ENCODE measurements around the gene CDIPT. TPM values are rescaled to one million over a fixed set of nuclear protein-coding genes. Genes with fewer than 3 reads are reported as not detected.

Gene CDIPT
- total and polyA plus RNA-seq, 2 of the 13 experiments (the other 11 are each of a cell fraction or from before 2014, with no cell fraction given) = 54.9 to 97.5 TPM

DNA sequence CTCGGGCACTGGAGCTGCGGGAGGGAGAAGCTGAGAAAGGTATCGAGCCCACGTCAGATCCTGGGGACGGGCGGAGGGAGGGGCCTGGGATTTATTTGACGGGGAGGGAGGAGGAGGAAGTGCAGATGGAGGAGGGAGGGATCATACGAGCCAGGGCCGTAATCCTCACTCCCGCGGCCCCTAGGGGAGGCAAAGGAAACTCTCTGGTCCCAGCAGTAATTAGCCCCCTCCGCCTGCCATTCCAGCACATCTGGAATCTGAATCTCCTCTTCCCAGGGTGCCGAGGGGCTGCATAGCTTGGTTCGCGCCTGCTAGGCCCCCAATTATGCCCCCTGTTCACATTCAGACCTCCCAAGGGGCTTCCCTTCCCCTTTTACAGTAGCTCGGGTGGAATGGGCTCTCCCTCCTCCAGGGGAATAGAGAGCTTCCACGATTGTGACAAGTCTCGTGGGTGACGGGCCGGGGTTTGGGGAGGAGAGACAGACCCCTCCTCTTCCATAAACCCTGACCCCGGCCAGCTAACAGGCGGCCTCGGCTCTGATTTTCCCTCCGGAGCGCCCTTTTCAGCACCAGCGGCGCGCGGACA is 36.6 kb upstream of the CDIPT start, which contains the start of gene SEZ6L2 (continued):
- TF ChIP-seq, protein P1, sequence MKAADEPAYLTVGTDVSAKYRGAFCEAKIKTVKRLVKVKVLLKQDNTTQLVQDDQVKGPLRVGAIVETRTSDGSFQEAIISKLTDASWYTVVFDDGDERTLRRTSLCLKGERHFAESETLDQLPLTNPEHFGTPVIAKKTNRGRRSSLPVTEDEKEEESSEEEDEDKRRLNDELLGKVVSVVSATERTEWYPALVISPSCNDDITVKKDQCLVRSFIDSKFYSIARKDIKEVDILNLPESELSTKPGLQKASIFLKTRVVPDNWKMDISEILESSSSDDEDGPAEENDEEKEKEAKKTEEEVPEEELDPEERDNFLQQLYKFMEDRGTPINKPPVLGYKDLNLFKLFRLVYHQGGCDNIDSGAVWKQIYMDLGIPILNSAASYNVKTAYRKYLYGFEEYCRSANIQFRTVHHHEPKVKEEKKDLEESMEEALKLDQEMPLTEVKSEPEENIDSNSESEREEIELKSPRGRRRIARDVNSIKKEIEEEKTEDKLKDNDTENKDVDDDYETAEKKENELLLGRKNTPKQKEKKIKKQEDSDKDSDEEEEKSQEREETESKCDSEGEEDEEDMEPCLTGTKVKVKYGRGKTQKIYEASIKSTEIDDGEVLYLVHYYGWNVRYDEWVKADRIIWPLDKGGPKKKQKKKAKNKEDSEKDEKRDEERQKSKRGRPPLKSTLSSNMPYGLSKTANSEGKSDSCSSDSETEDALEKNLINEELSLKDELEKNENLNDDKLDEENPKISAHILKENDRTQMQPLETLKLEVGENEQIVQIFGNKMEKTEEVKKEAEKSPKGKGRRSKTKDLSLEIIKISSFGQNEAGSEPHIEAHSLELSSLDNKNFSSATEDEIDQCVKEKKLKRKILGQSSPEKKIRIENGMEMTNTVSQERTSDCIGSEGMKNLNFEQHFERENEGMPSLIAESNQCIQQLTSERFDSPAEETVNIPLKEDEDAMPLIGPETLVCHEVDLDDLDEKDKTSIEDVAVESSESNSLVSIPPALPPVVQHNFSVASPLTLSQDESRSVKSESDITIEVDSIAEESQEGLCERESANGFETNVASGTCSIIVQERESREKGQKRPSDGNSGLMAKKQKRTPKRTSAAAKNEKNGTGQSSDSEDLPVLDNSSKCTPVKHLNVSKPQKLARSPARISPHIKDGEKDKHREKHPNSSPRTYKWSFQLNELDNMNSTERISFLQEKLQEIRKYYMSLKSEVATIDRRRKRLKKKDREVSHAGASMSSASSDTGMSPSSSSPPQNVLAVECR (CRISPR knock-in tag; IDR thresholded peaks at IDR 0.05; ENCODE audit: borderline replicate concordance) = no peak; the same call in 1 of the 2 replicates
- no peak for TF ChIP-seq FOXA1 (IDR thresholded peaks at IDR 0.05)
- no peak for TF ChIP-seq FOXA1 (CRISPR knock-in tag; IDR thresholded peaks at IDR 0.05)
- TF ChIP-seq, protein P2, sequence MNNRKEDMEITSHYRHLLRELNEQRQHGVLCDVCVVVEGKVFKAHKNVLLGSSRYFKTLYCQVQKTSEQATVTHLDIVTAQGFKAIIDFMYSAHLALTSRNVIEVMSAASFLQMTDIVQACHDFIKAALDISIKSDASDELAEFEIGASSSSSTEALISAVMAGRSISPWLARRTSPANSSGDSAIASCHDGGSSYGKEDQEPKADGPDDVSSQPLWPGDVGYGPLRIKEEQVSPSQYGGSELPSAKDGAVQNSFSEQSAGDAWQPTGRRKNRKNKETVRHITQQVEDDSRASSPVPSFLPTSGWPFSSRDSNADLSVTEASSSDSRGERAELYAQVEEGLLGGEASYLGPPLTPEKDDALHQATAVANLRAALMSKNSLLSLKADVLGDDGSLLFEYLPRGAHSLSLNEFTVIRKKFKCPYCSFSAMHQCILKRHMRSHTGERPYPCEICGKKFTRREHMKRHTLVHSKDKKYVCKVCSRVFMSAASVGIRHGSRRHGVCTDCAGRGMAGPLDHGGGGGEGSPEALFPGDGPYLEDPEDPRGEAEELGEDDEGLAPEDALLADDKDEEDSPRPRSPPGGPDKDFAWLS (CRISPR knock-in tag; IDR thresholded peaks at IDR 0.05; ENCODE audit: borderline replicate concordance) = no peak
- no peak for TF ChIP-seq TBP (CRISPR knock-in tag; IDR thresholded peaks at IDR 0.05)
- TF ChIP-seq NR1H2 (CRISPR knock-in tag; IDR thresholded peaks at IDR 0.05; ENCODE audit: borderline replicate concordance, low read depth) = no peak
- TF ChIP-seq RCOR2 (CRISPR knock-in tag; IDR thresholded peaks at IDR 0.05) = no peak
- peak; percentile 75; the same call in 1 of the 2 replicates for TF ChIP-seq ZBTB7B (CRISPR knock-in tag; IDR thresholded peaks at IDR 0.05)
- peak; percentile 63; the same call in 1 of the 2 replicates for TF ChIP-seq NCOA2 (CRISPR knock-in tag; IDR thresholded peaks at IDR 0.05)
- no peak for TF ChIP-seq ZNF354B (CRISPR knock-in tag; IDR thresholded peaks at IDR 0.05)
- TF ChIP-seq, protein P3, sequence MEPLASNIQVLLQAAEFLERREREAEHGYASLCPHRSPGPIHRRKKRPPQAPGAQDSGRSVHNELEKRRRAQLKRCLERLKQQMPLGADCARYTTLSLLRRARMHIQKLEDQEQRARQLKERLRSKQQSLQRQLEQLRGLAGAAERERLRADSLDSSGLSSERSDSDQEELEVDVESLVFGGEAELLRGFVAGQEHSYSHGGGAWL (CRISPR knock-in tag; IDR thresholded peaks at IDR 0.05) = no peak
- peak; percentile 86; the same call in 1 of the 2 replicates for TF ChIP-seq ZNF549 (CRISPR knock-in tag; IDR thresholded peaks at IDR 0.05)
- no peak for TF ChIP-seq ZNF713 (CRISPR knock-in tag; IDR thresholded peaks at IDR 0.05)
- TF ChIP-seq SUZ12 (IDR thresholded peaks at IDR 0.05; ENCODE audit: low read depth, low read length) = no peak
- TF ChIP-seq, protein P4, sequence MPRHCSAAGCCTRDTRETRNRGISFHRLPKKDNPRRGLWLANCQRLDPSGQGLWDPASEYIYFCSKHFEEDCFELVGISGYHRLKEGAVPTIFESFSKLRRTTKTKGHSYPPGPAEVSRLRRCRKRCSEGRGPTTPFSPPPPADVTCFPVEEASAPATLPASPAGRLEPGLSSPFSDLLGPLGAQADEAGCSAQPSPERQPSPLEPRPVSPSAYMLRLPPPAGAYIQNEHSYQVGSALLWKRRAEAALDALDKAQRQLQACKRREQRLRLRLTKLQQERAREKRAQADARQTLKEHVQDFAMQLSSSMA (CRISPR knock-in tag; IDR thresholded peaks at IDR 0.05) = no peak; the same call in none of the 2 replicates
- TF ChIP-seq ZNF652 (CRISPR knock-in tag; IDR thresholded peaks at IDR 0.05; ENCODE audit: borderline replicate concordance, low read depth) = no peak
- TF ChIP-seq MEIS1 (CRISPR knock-in tag; IDR thresholded peaks at IDR 0.05; ENCODE audit: borderline replicate concordance) = no peak
- TF ChIP-seq, protein P5, sequence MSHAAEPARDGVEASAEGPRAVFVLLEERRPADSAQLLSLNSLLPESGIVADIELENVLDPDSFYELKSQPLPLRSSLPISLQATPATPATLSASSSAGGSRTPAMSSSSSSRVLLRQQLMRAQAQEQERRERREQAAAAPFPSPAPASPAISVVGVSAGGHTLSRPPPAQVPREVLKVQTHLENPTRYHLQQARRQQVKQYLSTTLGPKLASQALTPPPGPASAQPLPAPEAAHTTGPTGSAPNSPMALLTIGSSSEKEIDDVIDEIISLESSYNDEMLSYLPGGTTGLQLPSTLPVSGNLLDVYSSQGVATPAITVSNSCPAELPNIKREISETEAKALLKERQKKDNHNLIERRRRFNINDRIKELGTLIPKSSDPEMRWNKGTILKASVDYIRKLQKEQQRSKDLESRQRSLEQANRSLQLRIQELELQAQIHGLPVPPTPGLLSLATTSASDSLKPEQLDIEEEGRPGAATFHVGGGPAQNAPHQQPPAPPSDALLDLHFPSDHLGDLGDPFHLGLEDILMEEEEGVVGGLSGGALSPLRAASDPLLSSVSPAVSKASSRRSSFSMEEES (CRISPR knock-in tag; IDR thresholded peaks at IDR 0.05) = peak; percentile 53; the same call in 1 of the 2 replicates
- TF ChIP-seq, protein P6, sequence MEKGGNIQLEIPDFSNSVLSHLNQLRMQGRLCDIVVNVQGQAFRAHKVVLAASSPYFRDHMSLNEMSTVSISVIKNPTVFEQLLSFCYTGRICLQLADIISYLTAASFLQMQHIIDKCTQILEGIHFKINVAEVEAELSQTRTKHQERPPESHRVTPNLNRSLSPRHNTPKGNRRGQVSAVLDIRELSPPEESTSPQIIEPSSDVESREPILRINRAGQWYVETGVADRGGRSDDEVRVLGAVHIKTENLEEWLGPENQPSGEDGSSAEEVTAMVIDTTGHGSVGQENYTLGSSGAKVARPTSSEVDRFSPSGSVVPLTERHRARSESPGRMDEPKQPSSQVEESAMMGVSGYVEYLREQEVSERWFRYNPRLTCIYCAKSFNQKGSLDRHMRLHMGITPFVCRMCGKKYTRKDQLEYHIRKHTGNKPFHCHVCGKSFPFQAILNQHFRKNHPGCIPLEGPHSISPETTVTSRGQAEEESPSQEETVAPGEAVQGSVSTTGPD (CRISPR knock-in tag; IDR thresholded peaks at IDR 0.05) = 0 out of 2 replicates have a peak, but pooled peaks have one; percentile 12
- no peak for TF ChIP-seq ZMYM2 (CRISPR knock-in tag; IDR thresholded peaks at IDR 0.05)
- TF ChIP-seq SOX5 (CRISPR knock-in tag; IDR thresholded peaks at IDR 0.05; ENCODE audit: borderline replicate concordance) = no peak
